HepG2 (cell line): Measurements from ENCODE around the gene CDK9. TPM values are rescaled to one million over a fixed set of nuclear protein-coding genes. Genes with fewer than 3 reads are reported as not detected.

Source experiments
- ATAC-seq: fragments of 200-7000 bp; cut with Tn5 transposase; 3 replicates; pipeline ENCODE4 v1.9.1; 2020; ENCODE audit warnings: mild to moderate bottlenecking, moderate library complexity
- BruUV-seq: library from RNA; stranded (reverse); fragments of 400-500 nt; replicated peaks from 2 replicates; lab custom pipeline; 2021; lab: Mats Ljungman, UMichigan
- CTCF ChIA-PET: fragments of 300-600 bp; formaldehyde crosslinking; extraction: SDS; loops from one replicate; lab custom pipeline; 2021; ENCODE audit warnings: low total read pairs, inconsistent platforms, low intra/inter-chr PET ratio; lab: Yijun Ruan, JAX
- POLR2A ChIA-PET: fragments of 350-600 bp; sonication (Branson Sonifier 250); formaldehyde crosslinking; loops from one replicate; lab custom pipeline; 2020; ENCODE audit warnings: antibody characterized with exemption, inconsistent platforms; lab: Yijun Ruan, JAX
- DNase-seq: peaks from one replicate; pipeline ENCODE4 v3.0.0-alpha.2; 2015; ENCODE audit warnings: low spot score
- FAIRE-seq: peaks from 3 replicates; lab custom pipeline; 2011; peaks lifted over from hg19 to GRCh38; lab: Jason Lieb, UNC
- H2AFZ ChIP-seq: one replicate; pipeline ENCODE4 v1.6.1; 2011; ENCODE audit warnings: low read length, inconsistent platforms
- H3K27ac ChIP-seq: fragments of 300-600 bp; 3 replicates; pipeline ENCODE4 v1.8.0; 2011; ENCODE audit warnings: mixed run types, mild to moderate bottlenecking, mixed read lengths, low read length, inconsistent platforms; ENCODE audit not compliant: insufficient read depth; ENCODE audit errors: extremely low read length
- H3K27me3 ChIP-seq, 2 experiments: fragments of 200-600 bp in 1 of 2; 2 replicates in 1 of 2; 3 replicates in 1 of 2; pipeline versions ENCODE4 v1.6.0 to v1.8.0; 2011; ENCODE audit warnings: low read length in 2 of 2, mild to moderate bottlenecking in 2 of 2, moderate library complexity in 2 of 2, inconsistent platforms in 1 of 2; ENCODE audit not compliant: insufficient read depth in 2 of 2, control insufficient read depth in 1 of 2
- H3K36me3 ChIP-seq, 2 experiments: fragments of 200-600 bp in 1 of 2; replicated peaks in 1 of 2; 2 replicates in 1 of 2; 3 replicates in 1 of 2; pipeline versions ENCODE4 v1.5.1 to v1.8.0; 2011; ENCODE audit warnings: low read length in 2 of 2, inconsistent platforms in 1 of 2; ENCODE audit not compliant: insufficient read depth in 2 of 2, control insufficient read depth in 1 of 2
- H3K4me1 ChIP-seq: 2 replicates; pipeline ENCODE4 v1.5.1; 2012; ENCODE audit warnings: low read length, inconsistent platforms; ENCODE audit not compliant: insufficient read depth
- H3K4me2 ChIP-seq: 2 replicates; pipeline ENCODE4 v1.6.0; 2011; ENCODE audit warnings: low read depth, low read length, inconsistent platforms
- H3K4me3 ChIP-seq, 3 experiments: fragments of 200-600 bp in 1 of 3; sonication (generic), shearing (Covaris generic) in 1 of 3; replicated peaks in 1 of 3; 2 replicates each; pipeline ENCODE4 v1.5.1; 2011 to 2016; ENCODE audit warnings: low read length in 3 of 3, inconsistent platforms in 2 of 3, low read depth in 2 of 3, mild to moderate bottlenecking in 2 of 3, control low read depth in 1 of 3, mixed read lengths in 1 of 3; ENCODE audit not compliant: insufficient read depth in 1 of 3
- H3K79me2 ChIP-seq: one replicate; pipeline ENCODE4 v1.6.1; 2011; ENCODE audit warnings: low read length, inconsistent platforms; ENCODE audit not compliant: insufficient read depth
- H3K9ac ChIP-seq: 2 replicates; pipeline ENCODE4 v1.6.0; 2011; ENCODE audit warnings: mild to moderate bottlenecking, low read depth, low read length, inconsistent platforms; ENCODE audit not compliant: insufficient read depth
- H3K9me3 ChIP-seq: 2 replicates; pipeline ENCODE4 v1.5.1; 2012; ENCODE audit warnings: mild to moderate bottlenecking, low read length
- H4K20me1 ChIP-seq: 2 replicates; pipeline ENCODE4 v1.6.0; 2011; ENCODE audit warnings: inconsistent platforms, mild to moderate bottlenecking, low read length, moderate library complexity; ENCODE audit not compliant: insufficient read depth
- BRF2 ChIP-seq: sonication (generic); formaldehyde crosslinking; IDR thresholded peaks from 2 replicates; pipeline ENCODE4 v1.8.1; 2022; ENCODE audit warnings: mild to moderate bottlenecking, missing genetic modification reagents
- CHCHD3 ChIP-seq: sonication (generic); formaldehyde crosslinking; IDR thresholded peaks from 2 replicates; pipeline ENCODE4 v1.8.0; 2022; ENCODE audit warnings: mild to moderate bottlenecking, missing genetic modification reagents, moderate library complexity
- LBX2 ChIP-seq: sonication (generic); formaldehyde crosslinking; IDR thresholded peaks from 2 replicates; pipeline ENCODE4 v1.5.0; 2020; ENCODE audit warnings: missing genetic modification reagents, mild to moderate bottlenecking, borderline replicate concordance
- NCOA5 ChIP-seq: sonication (generic); formaldehyde crosslinking; IDR thresholded peaks from 2 replicates; pipeline ENCODE4 v1.4.0; 2020; ENCODE audit warnings: missing genetic modification reagents
- PCBP2 ChIP-seq: fragments of 200-400 bp; formaldehyde crosslinking; optimal IDR thresholded peaks from 2 replicates; pipeline ENCODE3; 2018; ENCODE audit warnings: low read length, low read depth; ENCODE audit not compliant: poor library complexity, severe bottlenecking
- TP53 ChIP-seq: sonication (generic); formaldehyde crosslinking; conservative IDR thresholded peaks from 2 replicates; pipeline ENCODE4 v1.4.0; 2020; ENCODE audit warnings: missing genetic modification reagents
- YY1 ChIP-seq: IDR thresholded peaks from 2 replicates; pipeline ENCODE4 v1.6.1; 2011; ENCODE audit warnings: low read length, low read depth, moderate library complexity, mild to moderate bottlenecking; ENCODE audit not compliant: insufficient read depth, insufficient replicate concordance
- ZNF770 ChIP-seq: sonication (generic); formaldehyde crosslinking; IDR thresholded peaks from 2 replicates; pipeline ENCODE4 v1.5.0; 2020; ENCODE audit warnings: mild to moderate bottlenecking, missing genetic modification reagents
- WGBS: methylation state at CpG from one replicate; pipeline ENCODE4 v1.1.6; 2017; ENCODE audit warnings: low lambda C conversion rate; 5-methylcytosine and 5-hydroxymethylcytosine counted together
- in situ Hi-C: cut with HindIII; loops from 2 replicates; pipeline ENCODE4 v1.10.0; 2017; ENCODE audit warnings: low pct_unique_long_range_greater_than_20kb; ENCODE audit not compliant: extremely low pct_ligation_motif_present
- intact Hi-C: fragments of 100-400 bp; cut with micrococcal nuclease; formaldehyde crosslinking; loops from one replicate; pipeline ENCODE4 v1.10.0; 2022; ENCODE audit not compliant: unreplicated experiment
- polyA plus RNA-seq, 8 experiments: library from polyadenylated mRNA; depleted of rRNA in 3 of 8; stranded (reverse) in 7 of 8; unstranded in 1 of 8; fragments of >200 nt; fragmentation: Illumina TruSeq in 4 of 8; extraction: Trizol in 4 of 8; gene quantifications; 2 replicates each; pipeline versions ENCODE4 v1.2.1 to v1.2.3, GENCODE V29; 2011 to 2016; ENCODE audit warnings: low read depth in 4 of 8, missing spikeins in 1 of 8, mixed read lengths in 1 of 8; ENCODE audit not compliant: insufficient read depth in 1 of 8
- total RNA-seq, 5 experiments: library from RNA; depleted of rRNA; stranded (reverse); fragments of >200 nt; fragmentation: Illumina TruSeq; extraction: Trizol; gene quantifications; 2 replicates each; pipeline ENCODE4 v1.2.3, GENCODE V29; 2016; ENCODE audit warnings: low read depth in 1 of 5

CDK9 gene
- total and polyA plus RNA-seq, 2 of the 13 experiments (the other 11 are each of a cell fraction or from before 2014, with no cell fraction given) = 16.8 to 21.5 TPM

GRCh38 chr9:127758843-127759242 is 27.0 kb upstream of the CDK9 start:
- FAIRE-seq (no peak), DNase-seq (no peak), ATAC-seq (no peak)
- peaks cover 0 to 50% of the 10 kb centered on the region in 2 experiments; a peak in 2 of 5 replicates for H3K27me3 ChIP-seq
- intact Hi-C loops (no loop called here), in situ Hi-C loops (no loop called here)
- H3K79me2 ChIP-seq = no peaks in the 10 kb centered on the region
- no peak overlapping the region for H2AFZ ChIP-seq
- no peaks in the 10 kb centered on the region for H3K4me1 ChIP-seq
- BruUV-seq = no TSS peak
- no peaks in the 10 kb centered on the region for H3K9me3 ChIP-seq
- 4% methylated on average over 5 of the region's 5 CpGs for WGBS
- CTCF ChIA-PET = no interaction called here
- H3K27ac ChIP-seq = no peak overlapping the region
- H3K9ac ChIP-seq = no peak overlapping the region
- TF ChIP-seq CHCHD3 (CRISPR knock-in tag) (no peak), PCBP2 (no peak), YY1 (no peak), LBX2 (CRISPR knock-in tag) (no peak), BRF2 (no peak), TP53 (CRISPR knock-in tag) (no peak), NCOA5 (CRISPR knock-in tag) (no peak), ZNF770 (no peak)
- H3K4me2 ChIP-seq = no peak overlapping the region
- H3K36me3 ChIP-seq = no peaks in the 10 kb centered on the region
- POLR2A ChIA-PET = no interaction called here
- H3K4me3 ChIP-seq = no peak overlapping the region
- no peaks in the 10 kb centered on the region for H4K20me1 ChIP-seq
